KMS-11 (cell line): ENCODE data around the gene KCNQ2.

Experiments
- H2AFZ ChIP-seq: fragments of 200-600 bp; sonication (generic); 2 replicates; pipeline ENCODE4 v1.6.1; 2016; ENCODE audit warnings: antibody characterized with exemption, mixed run types, low read depth
- H3K27ac ChIP-seq: fragments of 200-600 bp; sonication (generic); 2 replicates; pipeline ENCODE4 v1.6.1; 2016; ENCODE audit warnings: mild to moderate bottlenecking, mixed run types
- H3K27me3 ChIP-seq: fragments of 200-600 bp; sonication (generic); 2 replicates; pipeline ENCODE4 v1.6.1; 2017; ENCODE audit warnings: mild to moderate bottlenecking, low read depth, mixed run types, moderate library complexity; ENCODE audit not compliant: insufficient read depth
- H3K36me3 ChIP-seq: fragments of 200-600 bp; sonication (generic); 2 replicates; pipeline ENCODE4 v1.6.1; 2017; ENCODE audit warnings: mild to moderate bottlenecking, mixed run types; ENCODE audit not compliant: insufficient read depth
- H3K4me1 ChIP-seq: fragments of 200-600 bp; sonication (generic); 2 replicates; pipeline ENCODE4 v1.6.1; 2016; ENCODE audit warnings: mild to moderate bottlenecking, low read depth, mixed run types; ENCODE audit not compliant: poor library complexity, severe bottlenecking
- H3K4me2 ChIP-seq: fragments of 200-600 bp; sonication (generic); 2 replicates; pipeline ENCODE4 v1.7.0; 2016; ENCODE audit warnings: mild to moderate bottlenecking, mixed run types
- H3K4me3 ChIP-seq: fragments of 200-600 bp; sonication (generic); IDR thresholded peaks from 2 replicates; pipeline ENCODE4 v1.6.1; 2017; ENCODE audit warnings: low read depth, low read length, mixed read lengths; ENCODE audit not compliant: insufficient read depth
- H3K79me2 ChIP-seq: fragments of 200-600 bp; sonication (generic); 2 replicates; pipeline ENCODE4 v1.6.1; 2016; ENCODE audit warnings: low read depth, mixed run types; ENCODE audit not compliant: insufficient read depth
- H3K9ac ChIP-seq: fragments of 200-600 bp; sonication (generic); 2 replicates; pipeline ENCODE4 v1.6.1; 2016; ENCODE audit warnings: mild to moderate bottlenecking, mixed run types
- H4K20me1 ChIP-seq: fragments of 200-600 bp; sonication (generic); 2 replicates; pipeline ENCODE4 v1.6.1; 2016; ENCODE audit warnings: mild to moderate bottlenecking, mixed run types; ENCODE audit not compliant: insufficient read depth
- TF ChIP-seq, protein P1 (sequence below): fragments of 200-600 bp; sonication (generic); conservative IDR thresholded peaks from 2 replicates; pipeline ENCODE4 v1.6.1; 2017; ENCODE audit warnings: low read depth, mild to moderate bottlenecking, antibody characterized with exemption, low read length, moderate library complexity, mixed read lengths

KCNQ2 gene

GRCh38 chr20:63451821-63452220 is 20.6 kb downstream of the KCNQ2 start:
- Histone ChIP-seq H3K4me3 (no peak overlapping the region), H4K20me1 (no peaks in the 10 kb centered on the region), H3K9ac (no peak overlapping the region), H2AFZ (no peak overlapping the region), H3K27ac (no peak overlapping the region), H3K79me2 (no peaks in the 10 kb centered on the region), H3K4me2 (no peak overlapping the region), H3K4me1 (no peaks in the 10 kb centered on the region), H3K36me3 (no peaks in the 10 kb centered on the region), H3K27me3 (peaks cover 93% of the 10 kb centered on the region)
- TF ChIP-seq, protein P1, sequence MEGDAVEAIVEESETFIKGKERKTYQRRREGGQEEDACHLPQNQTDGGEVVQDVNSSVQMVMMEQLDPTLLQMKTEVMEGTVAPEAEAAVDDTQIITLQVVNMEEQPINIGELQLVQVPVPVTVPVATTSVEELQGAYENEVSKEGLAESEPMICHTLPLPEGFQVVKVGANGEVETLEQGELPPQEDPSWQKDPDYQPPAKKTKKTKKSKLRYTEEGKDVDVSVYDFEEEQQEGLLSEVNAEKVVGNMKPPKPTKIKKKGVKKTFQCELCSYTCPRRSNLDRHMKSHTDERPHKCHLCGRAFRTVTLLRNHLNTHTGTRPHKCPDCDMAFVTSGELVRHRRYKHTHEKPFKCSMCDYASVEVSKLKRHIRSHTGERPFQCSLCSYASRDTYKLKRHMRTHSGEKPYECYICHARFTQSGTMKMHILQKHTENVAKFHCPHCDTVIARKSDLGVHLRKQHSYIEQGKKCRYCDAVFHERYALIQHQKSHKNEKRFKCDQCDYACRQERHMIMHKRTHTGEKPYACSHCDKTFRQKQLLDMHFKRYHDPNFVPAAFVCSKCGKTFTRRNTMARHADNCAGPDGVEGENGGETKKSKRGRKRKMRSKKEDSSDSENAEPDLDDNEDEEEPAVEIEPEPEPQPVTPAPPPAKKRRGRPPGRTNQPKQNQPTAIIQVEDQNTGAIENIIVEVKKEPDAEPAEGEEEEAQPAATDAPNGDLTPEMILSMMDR, result no peak

DNA sequence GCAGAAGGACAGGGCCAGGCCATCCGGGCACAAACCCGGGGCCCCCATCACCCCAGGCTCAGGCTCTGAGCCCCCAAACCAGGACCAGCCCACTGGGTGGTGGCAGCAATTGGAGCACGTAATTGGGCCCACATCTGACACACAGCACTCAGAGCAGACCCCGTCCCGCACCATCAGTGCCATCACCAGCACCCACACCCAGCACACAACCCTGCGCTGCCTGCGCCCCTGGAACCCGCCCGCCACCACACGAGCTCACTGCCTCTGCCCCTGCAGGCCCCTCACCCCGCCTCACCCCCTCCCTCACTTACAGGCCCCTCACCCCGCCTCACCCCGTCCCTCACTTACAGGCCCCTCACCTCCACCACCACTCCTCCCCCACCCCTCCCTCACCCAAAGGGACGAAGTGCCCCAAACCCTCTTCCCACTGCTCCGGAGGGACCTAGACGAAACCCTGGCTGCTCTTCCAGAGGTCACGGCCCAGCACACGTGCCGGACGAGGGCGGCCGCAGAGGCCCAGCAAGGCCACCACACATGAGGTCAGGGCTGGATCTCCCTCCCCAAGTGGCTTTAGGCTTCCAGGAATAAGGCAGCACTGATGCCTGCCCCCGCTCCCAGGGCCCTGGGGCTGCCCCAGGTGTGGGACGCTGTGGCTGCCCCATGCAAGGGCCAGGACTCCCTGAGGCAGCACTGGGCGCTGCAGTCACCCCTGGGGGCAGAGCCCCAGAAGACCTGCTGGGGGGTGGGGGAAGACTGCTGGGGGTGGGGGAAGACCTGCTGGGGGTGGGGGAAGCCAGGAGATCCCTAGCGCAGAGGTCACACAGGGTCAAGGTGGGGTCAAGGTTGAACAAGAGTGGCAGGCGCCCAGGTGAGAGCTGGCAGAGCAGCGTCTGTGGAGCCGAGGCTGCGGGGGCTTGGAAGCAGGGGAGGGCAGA is 22.4 kb downstream of the KCNQ2 start:
- H3K4me1 ChIP-seq, result no peaks in the 10 kb centered on the region
- H3K27me3 ChIP-seq, result peaks cover 85% of the 10 kb centered on the region
- H4K20me1 ChIP-seq, result no peaks in the 10 kb centered on the region
- no peak overlapping the region for H3K4me2 ChIP-seq
- TF ChIP-seq, protein P1, result no peak
- no peak overlapping the region for H3K27ac ChIP-seq
- H3K4me3 ChIP-seq, result no peak overlapping the region
- no peak overlapping the region for H2AFZ ChIP-seq
- H3K79me2 ChIP-seq, result no peaks in the 10 kb centered on the region
- H3K9ac ChIP-seq, result no peak overlapping the region
- H3K36me3 ChIP-seq, result no peaks in the 10 kb centered on the region

GRCh38 chr20:63449025-63449424 is 23.4 kb downstream of the KCNQ2 start:
- Histone ChIP-seq H4K20me1 (no peaks in the 10 kb centered on the region), H3K36me3 (no peaks in the 10 kb centered on the region), H3K27me3 (peaks cover 83% of the 10 kb centered on the region), H3K9ac (no peak overlapping the region), H2AFZ (no peak overlapping the region), H3K4me2 (no peak overlapping the region), H3K4me3 (no peak overlapping the region), H3K27ac (no peak overlapping the region), H3K79me2 (no peaks in the 10 kb centered on the region), H3K4me1 (no peaks in the 10 kb centered on the region)
- TF ChIP-seq, protein P1, result no peak

DNA sequence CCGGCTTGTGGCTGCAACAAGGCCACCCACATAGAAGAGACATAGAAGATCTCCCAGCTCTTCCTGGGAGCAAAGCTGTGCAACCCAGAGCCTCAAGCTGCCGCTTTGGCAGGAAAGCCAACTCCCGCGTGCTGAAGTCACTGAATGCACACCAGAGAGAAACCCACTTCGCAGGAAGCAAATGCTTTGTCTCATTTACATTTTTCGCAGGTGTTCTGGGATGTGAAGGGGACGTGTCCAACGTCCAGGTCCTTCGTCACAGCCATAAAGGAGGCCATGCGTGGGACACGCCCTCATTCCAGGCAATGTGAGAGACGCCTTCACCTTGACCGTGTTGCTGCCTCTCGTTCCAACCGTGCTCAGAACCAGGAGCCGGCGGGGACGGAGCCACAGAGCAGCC is 24.4 kb downstream of the KCNQ2 start:
- Histone ChIP-seq H2AFZ (no peak overlapping the region), H3K79me2 (no peaks in the 10 kb centered on the region), H4K20me1 (no peaks in the 10 kb centered on the region), H3K4me2 (no peak overlapping the region), H3K27ac (no peak overlapping the region), H3K4me1 (no peaks in the 10 kb centered on the region), H3K36me3 (no peaks in the 10 kb centered on the region), H3K9ac (no peak overlapping the region), H3K27me3 (peaks cover 77% of the 10 kb centered on the region), H3K4me3 (no peak overlapping the region)
- TF ChIP-seq, protein P1, result no peak
